Subcutaneous adipose tissue (tissue), 4 donors: Measurements from ENCODE around the gene FRMD6. TPM values are rescaled to one million over a fixed set of nuclear protein-coding genes. Genes with fewer than 3 reads are reported as not detected.

ENCODE experiments used
- CTCF ChIP-seq: fragments of 450-650 bp; IDR thresholded peaks from one replicate; pipeline ENCODE4 v1.5.1; 2016; ENCODE audit warnings: low read depth, mild to moderate bottlenecking, control low read depth, antibody characterized with exemption, moderate library complexity
- total RNA-seq, 4 donors: library from RNA; depleted of rRNA; stranded (reverse); fragments of >200 nt; gene quantifications; one replicate each; pipeline ENCODE4 v1.1.0, GENCODE V29; 2016

FRMD6 gene
- total RNA-seq, 4 donors from 2014 or later: 14.1 to 19.4 (median 18.2) TPM

- TF ChIP-seq CTCF: no peak
These were observed 7.3 kb upstream of the FRMD6 start for GRCh38 chr14:51644217-51644933.

GRCh38 chr14:51648296-51648695 lies 3.4 kb upstream of the FRMD6 start:
- TF ChIP-seq CTCF: no peak

GRCh38 chr14:51650716-51651387 lies 858 bp upstream of the FRMD6 start:
- no peak for TF ChIP-seq CTCF

DNA sequence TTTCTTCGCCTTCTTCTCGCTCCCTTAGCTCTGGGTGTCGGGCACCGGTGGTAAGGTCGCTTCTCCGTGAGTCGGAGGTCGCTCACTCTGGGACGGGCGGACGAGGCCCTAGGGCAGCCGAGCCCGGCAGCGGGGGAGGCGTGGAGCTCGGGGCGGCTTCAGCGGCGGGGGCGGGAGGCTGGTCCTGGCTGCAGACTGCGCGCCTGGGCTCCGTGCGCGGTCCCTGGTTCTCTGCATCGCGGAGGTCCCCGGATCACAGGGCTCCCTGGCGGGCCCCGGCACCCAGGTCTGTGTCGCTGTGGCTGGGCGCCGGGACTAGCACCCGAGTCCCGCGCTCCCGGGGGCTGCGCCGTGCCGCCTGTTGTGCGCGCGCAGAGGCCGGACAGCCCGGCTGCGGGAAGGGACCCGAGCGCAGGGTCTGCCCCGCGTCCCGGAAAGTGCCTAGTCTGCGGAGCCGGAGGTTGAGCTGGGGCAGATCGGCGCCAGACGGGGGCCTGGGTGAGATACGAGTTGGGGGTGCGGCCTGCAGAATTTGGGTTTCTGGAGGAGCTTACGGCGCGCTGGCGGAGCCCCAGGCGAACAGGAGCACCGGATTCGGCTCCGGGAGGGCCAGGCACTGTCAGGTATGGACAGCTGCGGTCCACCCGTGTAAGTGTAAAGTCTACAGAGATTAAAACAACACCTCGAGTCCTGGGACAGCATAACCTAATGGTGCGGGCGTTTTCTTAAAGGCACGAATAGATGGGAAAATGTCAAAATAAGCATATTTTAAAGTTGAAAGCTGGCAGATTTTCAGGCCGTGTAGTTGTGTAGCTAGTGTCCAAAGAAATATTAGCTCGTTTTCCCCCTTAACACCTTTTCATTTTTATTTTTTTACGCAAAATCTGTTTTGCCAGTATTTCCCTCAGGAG lies 713 bp downstream of the FRMD6 start:
- no peak for TF ChIP-seq CTCF

GRCh38 chr14:51653079-51653774 lies 1.5 kb downstream of the FRMD6 start:
- TF ChIP-seq CTCF: no peak

DNA sequence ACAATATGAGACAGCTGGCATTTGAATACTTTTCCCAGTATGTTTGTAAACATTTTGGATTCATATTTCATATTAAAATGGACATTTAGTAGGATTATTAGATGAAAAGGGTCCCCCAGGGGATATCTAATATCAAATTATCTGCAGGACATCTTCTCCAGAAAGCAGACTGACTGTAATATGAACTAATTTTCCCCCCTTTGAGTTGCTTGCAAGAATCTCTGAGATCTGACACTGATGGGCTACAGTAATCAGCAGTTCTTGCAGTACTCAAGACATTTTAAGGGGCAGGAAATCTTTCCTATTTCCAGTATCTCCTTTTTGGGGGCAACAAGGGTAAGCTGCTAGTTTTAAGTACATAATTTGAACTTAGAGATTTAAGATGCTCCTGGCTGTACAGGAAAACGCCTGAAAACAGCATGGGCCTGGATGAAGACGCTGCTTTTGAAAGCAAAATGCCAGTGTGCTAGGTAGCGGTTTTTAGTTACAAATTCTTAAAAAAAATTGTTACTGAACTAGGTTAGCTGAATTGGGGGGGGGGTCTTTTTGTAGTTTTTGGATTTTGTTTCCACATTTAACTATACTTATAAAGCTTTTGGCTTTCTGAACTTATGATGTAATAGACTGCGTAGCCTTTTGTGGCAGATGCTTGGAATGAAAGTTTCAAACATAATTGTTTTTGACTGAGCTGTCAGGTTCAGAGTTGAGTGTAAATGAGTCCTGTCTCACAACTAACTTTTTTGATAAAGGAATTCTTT lies 2.2 kb downstream of the FRMD6 start:
- no peak for TF ChIP-seq CTCF
